Endodermal cell (in vitro differentiated cells): ENCODE data around the gene CRLF3. TPM values are rescaled to one million over a fixed set of nuclear protein-coding genes. Genes with fewer than 3 reads are reported as not detected.

Experiments used
- DNase-seq: peaks from one replicate; pipeline ENCODE4 v3.0.0-alpha.2; 2017
- H3K27ac ChIP-seq: 2 replicates; pipeline ENCODE4 v1.5.1; 2013; ENCODE audit warnings: mild to moderate bottlenecking, low read depth, low read length, moderate library complexity
- H3K27me3 ChIP-seq: 2 replicates; pipeline ENCODE4 v1.6.1; 2013; ENCODE audit warnings: mild to moderate bottlenecking, low read length, moderate library complexity; ENCODE audit not compliant: insufficient read depth, control insufficient read depth, poor library complexity, severe bottlenecking
- H3K36me3 ChIP-seq: 2 replicates; pipeline ENCODE4 v1.7.0; 2013; ENCODE audit warnings: mild to moderate bottlenecking, low read length, moderate library complexity; ENCODE audit not compliant: control insufficient read depth, insufficient read depth
- H3K4me1 ChIP-seq: one replicate; pipeline ENCODE4 v1.7.0; 2013; ENCODE audit warnings: low read length; ENCODE audit not compliant: control insufficient read depth, insufficient read depth
- H3K4me3 ChIP-seq: 2 replicates; pipeline ENCODE4 v1.5.1; 2013; ENCODE audit warnings: mild to moderate bottlenecking, low read length, moderate library complexity
- H3K9ac ChIP-seq: 2 replicates; pipeline ENCODE4 v1.6.1; 2013; ENCODE audit warnings: mild to moderate bottlenecking, low read length, moderate library complexity; ENCODE audit not compliant: poor library complexity, severe bottlenecking; ENCODE audit errors: extremely low read depth
- H3K9me3 ChIP-seq: 2 replicates; pipeline ENCODE4 v1.6.1; 2013; ENCODE audit warnings: mild to moderate bottlenecking, low read length, moderate library complexity; ENCODE audit not compliant: control insufficient read depth
- H3K27ac Mint-ChIP-seq: 2 replicates; pipeline ENCODE4 v1.8.0; 2020; ENCODE audit warnings: mixed read lengths
- H3K27me3 Mint-ChIP-seq: 2 replicates; pipeline ENCODE4 v1.8.0; 2021; ENCODE audit warnings: mild to moderate bottlenecking, mixed read lengths; ENCODE audit not compliant: insufficient read depth
- H3K36me3 Mint-ChIP-seq: 2 replicates; pipeline ENCODE4 v1.8.0; 2020; ENCODE audit warnings: low read depth, mixed read lengths
- H3K4me1 Mint-ChIP-seq: 2 replicates; pipeline ENCODE4 v1.8.0; 2020; ENCODE audit warnings: mixed read lengths
- H3K4me3 Mint-ChIP-seq: 2 replicates; pipeline ENCODE4 v1.8.0; 2020; ENCODE audit warnings: mild to moderate bottlenecking, moderate library complexity, mixed read lengths
- H3K9me3 Mint-ChIP-seq: 2 replicates; pipeline ENCODE4 v1.8.0; 2020; ENCODE audit warnings: mild to moderate bottlenecking, mixed read lengths
- CTCF ChIP-seq: fragments of 200-600 bp; sonication (generic); conservative IDR thresholded peaks from 2 replicates; pipeline ENCODE4 v1.5.0; 2021; ENCODE audit warnings: antibody characterized with exemption, mild to moderate bottlenecking
- WGBS, 2 experiments: methylation state at CpG; one replicate each; pipeline versions ENCODE4 v1.1.5 to v1.1.7; 2013; ENCODE audit warnings: missing lambda C conversion rate in 2 of 2, mixed read lengths in 1 of 2; ENCODE audit not compliant: insufficient coverage in 1 of 2, insufficient read length in 1 of 2; 5-methylcytosine and 5-hydroxymethylcytosine counted together
- long read RNA-seq, 4 experiments: library from polyadenylated mRNA in 2 of 4; library from RNA in 1 of 4; library from capped mRNA in 1 of 4; stranded (forward) in 3 of 4; unstranded in 1 of 4; transcript quantifications; one replicate each; pipeline ENCODE4 v2.0.0, GENCODE V29; 2020 to 2021; ENCODE audit warnings: inconsistent platforms in 1 of 4
- polyA plus RNA-seq, 2 experiments: library from polyadenylated mRNA; stranded (reverse); fragments of 50-300 nt; gene quantifications; one replicate each; pipeline ENCODE4 v1.2.3, GENCODE V29; 2013
- total RNA-seq, 2 donors: library from RNA; stranded (reverse); fragmentation: NEBNext Ultra II Directional in 1 of 2; extraction: Animal tissue kit (Norgen Biotek cat#: 25700) in 1 of 2; gene quantifications; 2 replicates in 1 of 2; 3 replicates in 1 of 2; pipeline ENCODE4 v1.2.1, GENCODE V29; 2021

CRLF3 gene
- 10 to 100 TPM; 26.1 to 31.2 TPM for total RNA-seq
- polyA plus RNA-seq (2013, experiment 1 of 2) = 11.2 TPM
- 11.7 TPM for polyA plus RNA-seq (2013, experiment 2 of 2)
- long read RNA-seq, experiment 1, partial matches to known transcripts = 2 of 18 reads
- long read RNA-seq, experiment 1, other reads (novel, unspliced or antisense) = 16 of 18 reads
- long read RNA-seq, experiment 2, transcript CRLF3-201 (8 exons, 2,957 nt) = major isoform, 35 of 75 reads
- long read RNA-seq, experiment 2, partial matches to known transcripts = 2 of 75 reads
- long read RNA-seq, experiment 2, other reads (novel, unspliced or antisense) = 36 of 75 reads
- long read RNA-seq, experiment 3, transcript CRLF3-201 (8 exons, 2,957 nt) = major isoform, 142 of 170 reads
- long read RNA-seq, experiment 3, partial matches to known transcripts = 8 of 170 reads
- long read RNA-seq, experiment 3, other reads (novel, unspliced or antisense) = 19 of 170 reads
- long read RNA-seq, experiment 4, transcript CRLF3-201 (8 exons, 2,957 nt) = major isoform, 12 of 20 reads
- long read RNA-seq, experiment 4, partial matches to known transcripts = 5 of 20 reads
- long read RNA-seq, experiment 4, other reads (novel, unspliced or antisense) = 3 of 20 reads

DNA sequence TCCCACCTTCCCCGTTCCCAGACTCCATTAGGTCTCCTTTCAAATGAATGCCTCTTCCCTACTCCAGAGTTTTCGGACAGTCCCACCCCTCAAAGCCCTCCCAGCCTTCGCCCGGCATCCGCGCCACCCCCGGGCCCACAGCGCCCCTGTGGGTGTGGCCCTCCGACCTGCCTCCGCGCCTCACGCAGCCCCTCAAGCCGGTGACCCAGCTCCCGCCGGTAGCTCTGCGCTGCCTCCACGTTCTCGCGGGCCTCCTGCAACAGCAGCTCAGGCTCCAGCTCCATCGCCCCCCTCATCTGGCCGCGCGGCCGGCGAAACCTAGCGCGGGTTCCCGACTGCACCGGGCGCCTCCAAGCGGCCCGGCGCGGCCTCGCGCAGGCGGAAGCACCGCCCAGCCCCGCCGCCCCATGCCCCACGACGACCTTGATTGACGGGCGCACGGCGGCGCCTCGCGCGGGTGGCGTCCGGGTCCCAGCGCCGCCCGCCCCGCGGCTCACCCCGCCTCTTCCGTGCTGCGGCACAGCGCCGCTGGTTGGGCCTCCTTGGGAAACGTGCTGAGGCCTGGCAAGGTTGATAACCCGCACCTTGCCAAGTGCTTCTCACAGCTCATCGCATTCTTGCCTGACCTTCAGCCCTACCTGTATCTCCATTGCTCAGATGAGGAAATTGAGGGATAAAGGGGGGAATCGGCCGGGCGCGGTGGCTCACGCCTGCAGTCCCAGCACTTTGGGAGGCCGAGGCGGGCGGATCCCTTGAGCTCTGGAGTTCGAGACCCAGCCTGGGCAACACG is at the start of gene CRLF3:
CRLF3 (minus strand) TSS at position 337 of the 790 bp plus-strand sequence; CDS start at position 296, 41 bp downstream.
- no peaks in the 10 kb centered on the region for H3K9me3 Mint-ChIP-seq
- Histone ChIP-seq H3K27ac (peak within 1 kb of the TSS; percentile 69), H3K4me3 (peak within 1 kb of the TSS; percentile 94), H3K4me1 (peaks cover 4% of the 10 kb centered on the region), H3K27me3 (no peaks in the 10 kb centered on the region), H3K9me3 (no peaks in the 10 kb centered on the region), H3K36me3 (no peaks in the 10 kb centered on the region), H3K9ac (peak within 1 kb of the TSS; percentile 73)
- H3K4me1 Mint-ChIP-seq = peaks cover 16% of the 10 kb centered on the region
- peak within 1 kb of the TSS; percentile 93 for H3K4me3 Mint-ChIP-seq
- peak; percentile 99 for DNase-seq
- WGBS, 2 experiments = 10 to 19% methylated on average over 32 to 75 of the region's 75 CpGs
- peak; percentile 70 for TF ChIP-seq CTCF
- H3K36me3 Mint-ChIP-seq = no peaks in the 10 kb centered on the region
- no peaks in the 10 kb centered on the region for H3K27me3 Mint-ChIP-seq
- H3K27ac Mint-ChIP-seq = peak within 1 kb of the TSS; percentile 94

DNA sequence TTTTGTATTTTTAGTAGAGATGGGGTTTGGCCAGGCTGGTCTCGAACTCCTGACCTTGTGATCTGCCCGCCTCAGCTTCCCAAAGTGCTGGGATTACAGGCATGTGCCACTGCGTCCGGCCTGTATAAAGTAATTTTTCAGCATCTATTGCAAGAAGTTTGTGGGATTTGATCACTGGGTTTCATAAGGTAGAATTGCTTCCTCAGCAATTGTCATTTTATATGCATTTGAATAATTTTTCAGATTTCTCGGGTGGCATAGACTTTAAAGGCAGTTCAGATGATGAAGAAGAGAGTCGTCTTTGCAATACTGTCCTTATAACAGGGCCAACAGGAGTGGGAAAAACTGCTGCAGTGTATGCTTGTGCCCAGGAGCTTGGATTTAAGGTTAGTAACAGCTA is 44.5 kb upstream of the CRLF3 start:
- no peak overlapping the region for H3K27ac ChIP-seq
- no peaks in the 10 kb centered on the region for H3K4me1 ChIP-seq
- peaks cover 51% of the 10 kb centered on the region for H3K36me3 Mint-ChIP-seq
- no peak overlapping the region for H3K4me3 ChIP-seq
- no peak for TF ChIP-seq CTCF
- H3K27me3 ChIP-seq = no peaks in the 10 kb centered on the region
- no peak overlapping the region for H3K9ac ChIP-seq
- H3K27ac Mint-ChIP-seq = no peak overlapping the region
- peaks cover 77% of the 10 kb centered on the region for H3K36me3 ChIP-seq
- H3K9me3 Mint-ChIP-seq = no peaks in the 10 kb centered on the region
- no peak overlapping the region for H3K4me3 Mint-ChIP-seq
- H3K27me3 Mint-ChIP-seq = no peaks in the 10 kb centered on the region
- H3K9me3 ChIP-seq = no peaks in the 10 kb centered on the region
- WGBS, 2 experiments = 95 to 100% methylated on average over 3 to 6 of the region's 6 CpGs
- no peak for DNase-seq
- no peaks in the 10 kb centered on the region for H3K4me1 Mint-ChIP-seq

DNA sequence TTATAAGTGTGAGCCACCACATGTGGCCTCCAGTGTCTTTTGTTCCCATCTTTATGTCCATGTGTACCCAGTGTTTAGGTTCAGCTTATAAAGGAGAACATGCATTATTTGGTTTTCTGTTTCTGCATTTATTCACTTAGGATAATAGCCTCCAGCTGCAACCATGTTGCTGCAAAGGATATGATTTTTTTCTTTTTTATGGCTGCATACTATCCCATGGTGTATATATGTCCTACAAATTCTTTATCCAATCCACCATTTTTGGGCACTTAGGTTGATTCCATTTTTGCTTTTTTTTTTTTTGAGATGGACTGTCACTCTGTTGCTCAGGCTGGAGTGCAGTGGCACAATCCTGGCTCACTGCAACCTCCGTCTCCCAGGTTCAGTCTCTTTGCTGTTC is 40.1 kb upstream of the CRLF3 start:
- Histone ChIP-seq H3K27ac (no peak overlapping the region), H3K4me1 (no peaks in the 10 kb centered on the region), H3K4me3 (no peak overlapping the region), H3K9me3 (no peaks in the 10 kb centered on the region), H3K36me3 (peaks cover 84% of the 10 kb centered on the region), H3K27me3 (no peaks in the 10 kb centered on the region), H3K9ac (no peak overlapping the region)
- H3K27me3 Mint-ChIP-seq = no peaks in the 10 kb centered on the region
- no peak for TF ChIP-seq CTCF
- WGBS, 2 experiments = 100% methylated on average over 1 of the region's 1 CpG; no CpG with 5 or more reads in 1 of the 2 experiments
- no peak for DNase-seq
- H3K4me1 Mint-ChIP-seq = no peaks in the 10 kb centered on the region
- H3K4me3 Mint-ChIP-seq = no peak overlapping the region
- H3K9me3 Mint-ChIP-seq = no peaks in the 10 kb centered on the region
- peaks cover 56% of the 10 kb centered on the region for H3K36me3 Mint-ChIP-seq
- no peak overlapping the region for H3K27ac Mint-ChIP-seq
